GM23338 (cell line): ENCODE results near the gene FYB2.

Experiments
- CREB1 ChIP-seq: fragments of 250-450 bp; sonication (Bioruptor Pico); IDR thresholded peaks from 2 replicates; pipeline ENCODE4 v1.5.0; 2020; ENCODE audit warnings: low read depth, mild to moderate bottlenecking, moderate library complexity
- EZH2 ChIP-seq: fragments of 200-600 bp; sonication (generic); IDR thresholded peaks from one replicate; pipeline ENCODE4 v1.8.0; 2017; ENCODE audit warnings: antibody characterized with exemption, mild to moderate bottlenecking, low read depth; ENCODE audit not compliant: unreplicated experiment
- EZH2phosphoT487 ChIP-seq: fragments of 200-600 bp; sonication (generic); IDR thresholded peaks from one replicate; pipeline ENCODE4 v1.8.1; 2018; ENCODE audit warnings: antibody characterized with exemption; ENCODE audit not compliant: unreplicated experiment
- JUNB ChIP-seq: IDR thresholded peaks from one replicate; pipeline ENCODE4 v1.6.1; 2016; ENCODE audit warnings: antibody characterized with exemption; ENCODE audit not compliant: unreplicated experiment
- NANOG ChIP-seq: IDR thresholded peaks from 2 replicates; pipeline ENCODE4 v1.6.1; 2016; ENCODE audit warnings: antibody characterized with exemption, borderline replicate concordance
- POLR2AphosphoS5 ChIP-seq: IDR thresholded peaks from 2 replicates; pipeline ENCODE4 v1.6.1; 2016; ENCODE audit warnings: antibody characterized with exemption, low read depth
- STAT1 ChIP-seq: IDR thresholded peaks from one replicate; pipeline ENCODE4 v1.6.1; 2016; ENCODE audit warnings: antibody characterized with exemption; ENCODE audit not compliant: unreplicated experiment
- ZNF114 ChIP-seq: fragments of 250-450 bp; sonication (Bioruptor Pico); IDR thresholded peaks from 2 replicates; pipeline ENCODE4 v1.5.0; 2020; ENCODE audit warnings: mild to moderate bottlenecking, moderate library complexity
- ZNF331 ChIP-seq: fragments of 250-450 bp; sonication (Bioruptor Pico); IDR thresholded peaks from 2 replicates; pipeline ENCODE4 v1.5.0; 2020; ENCODE audit warnings: low read depth, mild to moderate bottlenecking, moderate library complexity
- TF ChIP-seq, protein P1 (sequence below), 2 experiments: fragments of 200-600 bp in 1 of 2; sonication (generic) in 1 of 2; conservative IDR thresholded peaks; 2 replicates each; pipeline versions ENCODE4 v1.5.1 to v1.6.1; 2016 to 2017; ENCODE audit warnings: antibody characterized with exemption in 2 of 2, low read depth in 2 of 2, mild to moderate bottlenecking in 2 of 2, moderate library complexity in 1 of 2
- TF ChIP-seq, protein P2 (sequence below): IDR thresholded peaks from one replicate; pipeline ENCODE4 v1.6.1; 2018; ENCODE audit warnings: antibody characterized with exemption; ENCODE audit not compliant: unreplicated experiment
- TF ChIP-seq, protein P3 (sequence below): IDR thresholded peaks from 2 replicates; pipeline ENCODE4 v1.6.1; 2016; ENCODE audit warnings: antibody characterized with exemption

DNA sequence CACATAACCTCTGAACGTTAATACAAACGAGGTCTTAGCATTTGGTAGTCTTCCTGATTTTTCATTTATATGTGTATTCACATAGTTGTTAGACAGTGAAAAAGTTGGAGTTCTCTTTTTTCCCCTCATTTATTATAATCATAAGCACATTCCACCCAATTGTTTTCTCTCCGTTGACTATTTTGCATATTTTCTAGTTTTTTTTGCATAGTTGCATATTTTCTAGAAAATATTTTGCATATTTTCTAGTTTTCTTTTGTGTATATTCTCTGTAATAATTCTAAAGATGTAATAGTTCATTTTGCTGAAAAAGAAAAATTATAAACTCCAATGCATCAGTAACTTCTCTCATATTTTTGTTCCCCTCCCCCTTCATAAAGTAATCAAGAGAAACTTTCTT is 47.5 kb downstream of the FYB2 start:
- TF ChIP-seq, protein P1, sequence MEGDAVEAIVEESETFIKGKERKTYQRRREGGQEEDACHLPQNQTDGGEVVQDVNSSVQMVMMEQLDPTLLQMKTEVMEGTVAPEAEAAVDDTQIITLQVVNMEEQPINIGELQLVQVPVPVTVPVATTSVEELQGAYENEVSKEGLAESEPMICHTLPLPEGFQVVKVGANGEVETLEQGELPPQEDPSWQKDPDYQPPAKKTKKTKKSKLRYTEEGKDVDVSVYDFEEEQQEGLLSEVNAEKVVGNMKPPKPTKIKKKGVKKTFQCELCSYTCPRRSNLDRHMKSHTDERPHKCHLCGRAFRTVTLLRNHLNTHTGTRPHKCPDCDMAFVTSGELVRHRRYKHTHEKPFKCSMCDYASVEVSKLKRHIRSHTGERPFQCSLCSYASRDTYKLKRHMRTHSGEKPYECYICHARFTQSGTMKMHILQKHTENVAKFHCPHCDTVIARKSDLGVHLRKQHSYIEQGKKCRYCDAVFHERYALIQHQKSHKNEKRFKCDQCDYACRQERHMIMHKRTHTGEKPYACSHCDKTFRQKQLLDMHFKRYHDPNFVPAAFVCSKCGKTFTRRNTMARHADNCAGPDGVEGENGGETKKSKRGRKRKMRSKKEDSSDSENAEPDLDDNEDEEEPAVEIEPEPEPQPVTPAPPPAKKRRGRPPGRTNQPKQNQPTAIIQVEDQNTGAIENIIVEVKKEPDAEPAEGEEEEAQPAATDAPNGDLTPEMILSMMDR (conservative IDR thresholded peaks at IDR 0.05; ENCODE audit: low read depth in 2 of 2), result no peak
- TF ChIP-seq POLR2AphosphoS5 (no peak), EZH2 (no peak), EZH2phosphoT487 (no peak), ZNF114 (CRISPR knock-in tag) (no peak), ZNF331 (CRISPR knock-in tag) (no peak), CREB1 (CRISPR knock-in tag) (no peak), STAT1 (no peak), JUNB (no peak), NANOG (no peak)
- TF ChIP-seq, protein P2, sequence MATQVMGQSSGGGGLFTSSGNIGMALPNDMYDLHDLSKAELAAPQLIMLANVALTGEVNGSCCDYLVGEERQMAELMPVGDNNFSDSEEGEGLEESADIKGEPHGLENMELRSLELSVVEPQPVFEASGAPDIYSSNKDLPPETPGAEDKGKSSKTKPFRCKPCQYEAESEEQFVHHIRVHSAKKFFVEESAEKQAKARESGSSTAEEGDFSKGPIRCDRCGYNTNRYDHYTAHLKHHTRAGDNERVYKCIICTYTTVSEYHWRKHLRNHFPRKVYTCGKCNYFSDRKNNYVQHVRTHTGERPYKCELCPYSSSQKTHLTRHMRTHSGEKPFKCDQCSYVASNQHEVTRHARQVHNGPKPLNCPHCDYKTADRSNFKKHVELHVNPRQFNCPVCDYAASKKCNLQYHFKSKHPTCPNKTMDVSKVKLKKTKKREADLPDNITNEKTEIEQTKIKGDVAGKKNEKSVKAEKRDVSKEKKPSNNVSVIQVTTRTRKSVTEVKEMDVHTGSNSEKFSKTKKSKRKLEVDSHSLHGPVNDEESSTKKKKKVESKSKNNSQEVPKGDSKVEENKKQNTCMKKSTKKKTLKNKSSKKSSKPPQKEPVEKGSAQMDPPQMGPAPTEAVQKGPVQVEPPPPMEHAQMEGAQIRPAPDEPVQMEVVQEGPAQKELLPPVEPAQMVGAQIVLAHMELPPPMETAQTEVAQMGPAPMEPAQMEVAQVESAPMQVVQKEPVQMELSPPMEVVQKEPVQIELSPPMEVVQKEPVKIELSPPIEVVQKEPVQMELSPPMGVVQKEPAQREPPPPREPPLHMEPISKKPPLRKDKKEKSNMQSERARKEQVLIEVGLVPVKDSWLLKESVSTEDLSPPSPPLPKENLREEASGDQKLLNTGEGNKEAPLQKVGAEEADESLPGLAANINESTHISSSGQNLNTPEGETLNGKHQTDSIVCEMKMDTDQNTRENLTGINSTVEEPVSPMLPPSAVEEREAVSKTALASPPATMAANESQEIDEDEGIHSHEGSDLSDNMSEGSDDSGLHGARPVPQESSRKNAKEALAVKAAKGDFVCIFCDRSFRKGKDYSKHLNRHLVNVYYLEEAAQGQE, result no peak
- TF ChIP-seq, protein P3, sequence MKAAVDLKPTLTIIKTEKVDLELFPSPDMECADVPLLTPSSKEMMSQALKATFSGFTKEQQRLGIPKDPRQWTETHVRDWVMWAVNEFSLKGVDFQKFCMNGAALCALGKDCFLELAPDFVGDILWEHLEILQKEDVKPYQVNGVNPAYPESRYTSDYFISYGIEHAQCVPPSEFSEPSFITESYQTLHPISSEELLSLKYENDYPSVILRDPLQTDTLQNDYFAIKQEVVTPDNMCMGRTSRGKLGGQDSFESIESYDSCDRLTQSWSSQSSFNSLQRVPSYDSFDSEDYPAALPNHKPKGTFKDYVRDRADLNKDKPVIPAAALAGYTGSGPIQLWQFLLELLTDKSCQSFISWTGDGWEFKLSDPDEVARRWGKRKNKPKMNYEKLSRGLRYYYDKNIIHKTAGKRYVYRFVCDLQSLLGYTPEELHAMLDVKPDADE, result no peak
